Esophagus muscularis mucosa (tissue), 4 donors: ENCODE data around the gene KREMEN1. TPM values are rescaled to one million over a fixed set of nuclear protein-coding genes. Genes with fewer than 3 reads are reported as not detected.

Experiments
- DNase-seq: peaks from one replicate; pipeline ENCODE4 v3.0.0-alpha.2; 2017; ENCODE audit errors: extremely low spot score
- H3K27ac ChIP-seq, 4 donors: fragments of 200-600 bp; sonication (generic); replicated peaks in 1 of 4; 1 replicate in 3 of 4; 2 replicates in 1 of 4; pipeline ENCODE4 v1.5.1; 2016 to 2019; ENCODE audit warnings: mild to moderate bottlenecking in 1 of 4
- H3K27me3 ChIP-seq, 4 donors: fragments of 200-600 bp; sonication (generic); one replicate each; pipeline versions ENCODE4 v1.5.1 to v1.6.0; 2016 to 2019
- H3K36me3 ChIP-seq, 4 donors: fragments of 200-600 bp; sonication (generic); one replicate each; pipeline ENCODE4 v1.5.1; 2016 to 2019
- H3K4me1 ChIP-seq, 4 donors: fragments of 200-600 bp; sonication (generic); one replicate each; pipeline ENCODE4 v1.5.1; 2016 to 2019
- H3K4me3 ChIP-seq, 4 donors: fragments of 200-600 bp; sonication (generic); 1 replicate in 2 of 4; 2 replicates in 2 of 4; pipeline ENCODE4 v1.5.1; 2016 to 2019; ENCODE audit warnings: mild to moderate bottlenecking in 4 of 4, moderate library complexity in 1 of 4
- H3K9me3 ChIP-seq, 4 donors: fragments of 200-600 bp; sonication (generic); 1 replicate in 3 of 4; 2 replicates in 1 of 4; pipeline ENCODE4 v1.5.1; 2016 to 2019
- EP300 ChIP-seq: sonication (generic); formaldehyde crosslinking; IDR thresholded peaks from one replicate; pipeline ENCODE4 v1.6.1; 2017; ENCODE audit warnings: antibody characterized with exemption
- POLR2A ChIP-seq: fragments of 450-650 bp; IDR thresholded peaks from one replicate; pipeline ENCODE4 v1.6.1; 2017; ENCODE audit warnings: antibody characterized with exemption, moderate library complexity, mild to moderate bottlenecking, low read depth
- POLR2AphosphoS5 ChIP-seq, 2 donors: sonication (generic); formaldehyde crosslinking; IDR thresholded peaks; one replicate each; pipeline ENCODE4 v1.6.1; 2017; ENCODE audit warnings: antibody characterized with exemption in 2 of 2
- whole genome bisulfite sequencing: methylation state at CpG from one replicate; pipeline ENCODE4 v1.1.5; 2018; 5-methylcytosine and 5-hydroxymethylcytosine counted together
- intact Hi-C: fragments of 100-400 bp; cut with DNase I; formaldehyde crosslinking; loops from one replicate; pipeline ENCODE4 v1.15.1; 2023
- total RNA-seq, 4 donors: library from RNA; depleted of rRNA; stranded (reverse); fragments of >200 nt; gene quantifications; one replicate each; pipeline versions ENCODE4 v1.1.0 to v1.2.1, GENCODE V29; 2016
- TF ChIP-seq, protein P1 (sequence below), 3 experiments: fragments of 200-600 bp in 2 of 3; fragments of 450-650 bp in 1 of 3; sonication (generic) in 2 of 3; IDR thresholded peaks; one replicate each; pipeline ENCODE4 v1.5.1; 2017 to 2019; ENCODE audit warnings: antibody characterized with exemption in 3 of 3, mild to moderate bottlenecking in 2 of 3, moderate library complexity in 1 of 3

The KREMEN1 gene
- total RNA-seq, 4 donors from 2014 or later, result 8.7 to 14.6 (median 12.4) TPM

DNA sequence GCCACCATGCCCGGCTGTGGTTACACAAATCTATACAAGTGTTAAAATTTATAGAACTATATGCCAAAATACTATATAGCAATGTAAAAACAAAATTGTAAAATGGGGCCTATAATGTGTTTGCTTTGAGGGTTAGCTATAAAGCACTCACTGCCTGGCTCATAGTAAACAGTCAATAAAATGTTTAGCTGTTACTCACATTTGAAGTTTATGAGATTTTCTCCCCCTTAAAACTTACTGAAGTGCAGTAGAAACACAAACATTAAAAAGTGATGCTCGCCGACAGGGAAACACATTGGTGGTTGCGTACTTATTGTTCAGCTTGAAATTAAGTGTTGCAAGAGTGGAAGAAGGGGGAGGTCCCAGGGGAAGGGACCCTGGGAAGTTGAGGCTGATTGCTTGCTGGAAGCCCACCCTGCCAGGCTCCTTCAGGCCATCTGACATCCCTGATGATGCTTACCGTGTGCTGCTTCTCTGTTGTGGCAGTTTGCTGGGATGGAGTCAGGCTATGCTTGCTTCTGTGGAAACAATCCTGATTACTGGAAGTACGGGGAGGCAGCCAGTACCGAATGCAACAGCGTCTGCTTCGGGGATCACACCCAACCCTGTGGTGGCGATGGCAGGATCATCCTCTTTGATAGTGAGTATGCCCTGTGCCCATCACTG lies 52.1 kb downstream of the KREMEN1 start:
- intact Hi-C loops, result no loop called here
- WGBS, result 92% methylated on average over 5 of the region's 10 CpGs
- Histone ChIP-seq H3K4me1 (no peaks in the 10 kb centered on the region), H3K27me3 (no peaks in the 10 kb centered on the region), H3K36me3 (peaks cover 0 to 25% (median 22%) of the 10 kb centered on the region in 4 donors), H3K27ac (no peak overlapping the region), H3K9me3 (no peaks in the 10 kb centered on the region), H3K4me3 (no peak overlapping the region)
- DNase-seq, result no peak
- TF ChIP-seq POLR2AphosphoS5 (IDR thresholded peaks at IDR 0.05), result no peak
- TF ChIP-seq, protein P1, sequence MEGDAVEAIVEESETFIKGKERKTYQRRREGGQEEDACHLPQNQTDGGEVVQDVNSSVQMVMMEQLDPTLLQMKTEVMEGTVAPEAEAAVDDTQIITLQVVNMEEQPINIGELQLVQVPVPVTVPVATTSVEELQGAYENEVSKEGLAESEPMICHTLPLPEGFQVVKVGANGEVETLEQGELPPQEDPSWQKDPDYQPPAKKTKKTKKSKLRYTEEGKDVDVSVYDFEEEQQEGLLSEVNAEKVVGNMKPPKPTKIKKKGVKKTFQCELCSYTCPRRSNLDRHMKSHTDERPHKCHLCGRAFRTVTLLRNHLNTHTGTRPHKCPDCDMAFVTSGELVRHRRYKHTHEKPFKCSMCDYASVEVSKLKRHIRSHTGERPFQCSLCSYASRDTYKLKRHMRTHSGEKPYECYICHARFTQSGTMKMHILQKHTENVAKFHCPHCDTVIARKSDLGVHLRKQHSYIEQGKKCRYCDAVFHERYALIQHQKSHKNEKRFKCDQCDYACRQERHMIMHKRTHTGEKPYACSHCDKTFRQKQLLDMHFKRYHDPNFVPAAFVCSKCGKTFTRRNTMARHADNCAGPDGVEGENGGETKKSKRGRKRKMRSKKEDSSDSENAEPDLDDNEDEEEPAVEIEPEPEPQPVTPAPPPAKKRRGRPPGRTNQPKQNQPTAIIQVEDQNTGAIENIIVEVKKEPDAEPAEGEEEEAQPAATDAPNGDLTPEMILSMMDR (IDR thresholded peaks at IDR 0.05), result no peak
- TF ChIP-seq POLR2A, result no peak
- no peak for TF ChIP-seq EP300

DNA sequence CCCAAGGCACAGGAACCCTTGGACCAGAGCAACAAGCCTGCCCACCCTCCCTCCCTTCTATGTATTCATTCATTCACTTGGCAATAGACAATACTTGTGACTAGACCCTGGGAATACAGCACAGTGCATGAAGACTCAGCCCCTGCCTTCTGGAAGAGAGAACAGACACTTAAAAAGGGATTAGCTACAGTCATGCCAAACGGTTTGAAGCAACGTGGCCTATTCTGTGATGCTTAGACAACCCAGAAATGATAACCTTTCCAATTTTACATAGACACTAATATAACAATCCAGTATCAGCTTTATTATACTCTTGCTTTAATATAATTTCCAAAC lies 52.6 kb downstream of the KREMEN1 start:
- intact Hi-C loops, result no loop called here
- Histone ChIP-seq H3K27ac (no peak overlapping the region), H3K36me3 (peaks cover 0 to 25% (median 22%) of the 10 kb centered on the region in 4 donors)

DNA sequence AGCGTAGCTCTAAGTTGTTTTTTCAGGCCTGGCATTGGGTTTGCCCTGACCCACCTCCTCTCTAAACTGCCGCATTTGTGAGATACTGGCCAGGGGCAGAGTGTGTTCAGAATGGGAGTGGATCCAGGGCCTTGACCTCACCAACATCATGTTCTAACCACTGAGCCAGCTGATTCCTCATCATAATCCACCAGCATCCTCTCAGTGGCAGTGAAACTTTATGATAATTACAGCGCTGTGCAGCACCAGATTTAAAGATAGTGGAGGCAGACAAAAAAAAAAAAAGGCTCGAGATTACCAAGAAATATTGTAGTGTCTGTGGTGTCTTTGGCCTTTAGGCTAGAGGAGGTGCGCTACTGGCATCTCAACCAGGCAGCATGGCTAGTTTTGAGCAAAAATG lies 53.0 kb downstream of the KREMEN1 start:
- intact Hi-C loops, result no loop called here
- peaks cover 0 to 25% (median 22%) of the 10 kb centered on the region in 4 donors for H3K36me3 ChIP-seq
- WGBS, result 91% methylated on average over 5 of the region's 5 CpGs

More for the DNA sequence above, 52.6 kb downstream of the KREMEN1 start:
- H3K4me1 ChIP-seq, result no peaks in the 10 kb centered on the region
- TF ChIP-seq EP300 (no peak), POLR2A (no peak), POLR2AphosphoS5 (IDR thresholded peaks at IDR 0.05) (no peak)
- TF ChIP-seq, protein P1 (IDR thresholded peaks at IDR 0.05), result no peak
- no peaks in the 10 kb centered on the region for H3K9me3 ChIP-seq
- H3K4me3 ChIP-seq, result no peak overlapping the region
- H3K27me3 ChIP-seq, result no peaks in the 10 kb centered on the region
- 62% methylated on average over 2 of the region's 2 CpGs for WGBS
- DNase-seq, result no peak

DNA sequence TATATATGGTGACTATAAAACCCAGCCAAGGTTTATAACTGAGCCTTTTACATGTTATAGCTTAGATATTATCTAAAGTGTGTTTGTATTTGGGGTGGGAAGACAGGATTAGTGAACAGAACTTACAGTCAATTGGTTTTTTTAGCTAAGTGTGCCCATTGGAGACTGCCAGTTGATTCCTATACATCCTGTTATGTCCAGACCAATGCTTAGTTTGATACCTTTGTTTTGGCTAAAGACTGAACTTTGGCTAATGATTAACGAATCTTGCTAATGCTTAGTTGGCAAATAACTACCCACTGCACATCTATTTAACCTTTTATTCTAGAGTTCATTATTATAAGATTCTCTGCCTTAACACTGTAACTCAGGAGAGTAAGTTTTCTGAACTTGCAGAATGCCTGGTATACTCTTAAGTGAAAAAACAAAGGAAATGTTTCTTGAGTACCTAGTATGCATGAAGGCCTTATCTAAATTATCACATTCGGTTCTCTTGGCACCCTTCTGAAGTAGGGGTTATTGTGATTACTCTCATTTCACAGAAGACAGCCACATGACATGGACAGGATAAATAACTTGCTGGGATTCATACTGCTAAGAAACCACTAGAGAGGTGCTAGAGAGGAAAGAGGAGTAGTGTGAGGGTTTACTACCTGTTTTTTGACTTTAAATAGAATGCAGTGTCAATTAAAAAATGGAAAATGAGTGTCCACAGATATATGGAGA lies 54.0 kb downstream of the KREMEN1 start:
- whole genome bisulfite sequencing, result 78% methylated on average over 2 of the region's 2 CpGs
- no peak overlapping the region for H3K4me3 ChIP-seq
- DNase-seq, result no peak
- no peak overlapping the region for H3K27ac ChIP-seq
- H3K4me1 ChIP-seq, result no peaks in the 10 kb centered on the region
- peaks cover 0 to 26% (median 22%) of the 10 kb centered on the region in 4 donors for H3K36me3 ChIP-seq
- intact Hi-C loops, result no loop called here
- TF ChIP-seq POLR2A (no peak), EP300 (no peak), POLR2AphosphoS5 (IDR thresholded peaks at IDR 0.05) (no peak)
- TF ChIP-seq, protein P1 (IDR thresholded peaks at IDR 0.05), result no peak
- H3K9me3 ChIP-seq, result no peaks in the 10 kb centered on the region
- H3K27me3 ChIP-seq, result no peaks in the 10 kb centered on the region

More for the DNA sequence above, 53.0 kb downstream of the KREMEN1 start:
- Histone ChIP-seq H3K4me3 (no peak overlapping the region), H3K9me3 (no peaks in the 10 kb centered on the region), H3K27me3 (no peaks in the 10 kb centered on the region), H3K27ac (no peak overlapping the region), H3K4me1 (no peaks in the 10 kb centered on the region)
- TF ChIP-seq POLR2AphosphoS5 (IDR thresholded peaks at IDR 0.05) (no peak), POLR2A (no peak), EP300 (no peak)
- TF ChIP-seq, protein P1 (IDR thresholded peaks at IDR 0.05), result no peak
- DNase-seq, result no peak
